Stimulated activated CD8-positive, alpha-beta memory T cell treated with anti-CD3 and anti-CD28 coated beads, Interleukin-2, amount 100 ng/mL, for 1 hour (primary cell): ENCODE measurements around the gene LAMA2.
"Not testable (repeated sequence)": the region's sequence is repeated elsewhere in the genome, so short reads cannot be mapped to it uniquely, and the experiment has no call there.

Source experiments
- DNase-seq, 2 donors: peaks; one replicate each; pipeline ENCODE4 v3.0.0-alpha.2; 2020; ENCODE audit warnings: low read depth in 2 of 2

LAMA2 gene

DNA sequence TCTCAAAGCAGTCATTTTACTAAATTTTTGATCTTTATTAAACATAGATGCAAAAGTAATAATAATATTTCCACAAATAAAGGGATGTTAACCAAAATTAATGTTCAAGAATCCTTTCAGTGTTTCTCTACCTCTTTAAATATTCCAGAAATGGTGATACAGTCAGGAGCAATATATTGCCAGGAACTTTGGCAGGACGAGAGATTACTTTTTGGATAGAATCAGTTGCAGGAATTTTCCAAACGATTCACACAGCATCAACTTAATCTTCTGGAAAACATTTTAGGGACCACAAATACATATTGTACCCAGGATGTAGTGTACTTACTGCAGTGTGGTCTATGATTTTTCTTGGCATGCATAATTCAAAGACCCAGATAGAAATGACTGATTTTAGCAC, 125.7 kb downstream of the LAMA2 start:
- DNase-seq, result no peak

DNA sequence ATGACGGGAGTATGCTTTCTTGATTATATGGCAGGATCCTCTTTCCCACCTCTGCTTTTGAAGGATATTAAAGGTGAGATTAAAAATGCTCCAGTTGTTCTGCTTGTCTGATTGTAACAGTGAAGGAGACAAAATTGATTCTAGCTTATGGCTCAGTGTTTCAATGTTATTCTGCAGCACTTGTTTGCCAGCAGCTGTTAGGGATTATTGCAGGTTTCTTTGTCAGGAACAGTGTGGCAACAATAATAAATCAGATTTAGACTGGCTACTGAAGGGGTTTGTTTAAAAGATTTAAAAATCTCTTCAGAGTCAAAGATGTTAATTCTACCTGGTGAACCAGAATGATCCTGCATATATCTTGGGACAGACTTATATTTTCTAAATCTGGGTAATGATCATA, 126.9 kb downstream of the LAMA2 start:
- DNase-seq, result no peak

DNA sequence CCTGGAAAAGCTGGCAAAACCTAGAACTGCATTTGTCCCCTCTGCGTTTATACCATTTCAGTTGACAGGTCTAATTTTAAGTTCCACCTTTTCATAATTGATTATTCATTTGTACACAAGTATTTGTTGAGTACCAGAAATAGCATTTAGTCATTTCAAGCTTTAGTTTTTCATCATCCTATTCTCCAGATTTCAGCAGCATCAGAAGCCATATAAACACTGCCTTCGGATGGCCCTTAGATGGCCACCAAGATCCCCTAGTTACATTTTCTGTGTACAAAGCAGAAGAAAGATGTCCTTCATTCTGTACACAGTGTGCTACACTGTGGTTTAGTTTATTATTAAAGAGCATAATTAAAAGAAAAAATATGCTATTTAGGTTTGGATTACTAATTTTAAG, 131.4 kb downstream of the LAMA2 start:
- no peak for DNase-seq

DNA sequence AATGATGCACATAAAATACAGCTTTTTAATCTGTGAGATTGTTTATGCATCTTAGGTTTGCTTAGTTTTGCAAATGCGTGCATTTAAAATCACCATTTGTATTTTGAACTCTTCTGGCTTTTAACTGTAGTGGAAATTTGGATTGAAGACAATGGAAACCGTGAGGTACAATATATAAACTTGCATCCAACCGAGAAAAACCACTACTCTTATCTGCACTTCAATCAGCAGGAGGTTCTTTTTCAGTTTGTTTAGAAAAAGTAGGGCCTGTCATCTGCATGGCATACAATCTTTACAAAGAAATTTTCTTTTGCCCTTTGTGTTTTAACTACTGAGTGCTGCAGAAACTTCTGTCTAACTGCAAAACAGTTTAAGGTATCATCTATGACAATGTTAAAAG, 132.8 kb downstream of the LAMA2 start:
- no peak for DNase-seq

DNA sequence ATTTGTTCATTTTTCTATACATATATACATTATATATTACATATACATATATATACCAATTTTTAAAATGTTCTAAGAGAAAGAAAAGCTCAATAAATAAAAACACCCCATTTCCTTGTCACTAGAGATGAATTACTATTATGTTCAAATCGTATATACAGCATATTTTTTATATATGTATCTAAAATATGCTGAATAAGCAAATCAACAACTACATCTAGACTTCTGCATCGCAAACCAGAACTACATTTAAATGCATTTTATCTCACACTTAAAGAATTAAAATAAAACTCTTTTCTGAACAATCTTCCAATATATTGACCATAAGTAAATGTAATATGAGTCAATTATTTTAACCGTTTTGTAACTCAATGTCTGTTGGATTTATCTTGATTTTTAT, 133.9 kb downstream of the LAMA2 start:
- no peak for DNase-seq

DNA sequence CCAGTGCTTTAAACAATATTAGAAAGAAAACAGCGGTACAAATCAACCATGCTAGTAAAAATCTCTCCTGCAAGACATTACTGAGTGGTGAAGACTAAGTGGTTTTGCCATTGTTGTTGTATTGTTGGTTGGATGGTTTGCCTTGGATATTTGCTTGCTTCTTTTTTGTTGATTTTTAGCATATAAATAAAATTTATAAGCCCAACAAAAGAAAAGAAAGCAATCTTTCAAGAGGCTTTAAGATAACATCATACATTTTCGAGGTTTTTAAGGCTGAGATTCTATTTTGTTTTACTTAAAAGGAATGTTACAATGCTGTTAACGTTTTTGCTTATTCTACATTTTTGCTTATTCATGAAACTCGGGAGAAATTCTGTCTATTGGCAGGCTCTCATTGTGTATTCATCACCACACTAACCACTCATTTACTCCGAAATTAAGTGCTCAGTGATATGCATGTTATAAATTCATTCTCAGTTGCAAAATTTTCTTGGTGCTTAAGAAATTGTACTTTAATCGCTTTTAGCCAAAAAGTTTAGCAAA, 139.1 kb downstream of the LAMA2 start:
- DNase-seq, result no peak

DNA sequence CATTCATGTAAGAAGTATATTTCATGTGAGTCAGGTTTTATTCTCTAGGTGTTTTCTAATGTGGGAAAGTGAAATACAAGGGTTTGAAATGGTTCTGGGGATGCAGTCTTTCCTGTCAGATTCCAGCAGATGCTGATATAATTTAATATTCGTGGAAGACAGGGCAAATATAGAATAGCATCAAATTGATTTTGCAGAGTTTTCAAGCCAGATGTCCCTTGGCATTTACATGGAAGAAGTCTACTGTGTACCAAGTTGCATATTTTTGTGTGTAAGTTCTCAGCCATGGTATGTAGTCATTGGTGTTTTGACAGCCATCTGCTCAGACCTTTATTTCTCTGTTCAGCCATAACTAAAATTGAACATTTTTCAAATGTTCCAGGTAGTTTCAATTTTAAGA, 143.7 kb downstream of the LAMA2 start:
- DNase-seq, result no peak

DNA sequence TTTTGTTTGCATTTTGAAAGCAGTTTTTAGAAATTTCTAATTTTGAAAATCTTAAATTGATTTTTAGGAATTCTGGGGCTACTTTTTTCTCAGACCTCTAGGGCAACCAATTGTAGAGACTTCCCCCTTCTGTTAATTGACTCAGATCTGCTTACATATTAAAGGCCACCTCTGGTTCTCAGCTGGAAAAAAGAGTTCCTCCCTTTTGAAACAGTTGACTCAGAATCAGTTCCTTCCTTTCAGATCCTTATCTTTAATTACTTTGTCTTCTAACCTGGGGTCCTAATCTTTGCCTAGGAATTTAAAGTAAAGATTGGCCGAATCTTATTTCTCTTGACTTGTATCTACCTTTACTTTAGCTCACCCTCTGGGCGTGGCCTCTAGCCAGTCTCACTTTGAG, 146.8 kb downstream of the LAMA2 start:
- DNase-seq, result no peak

DNA sequence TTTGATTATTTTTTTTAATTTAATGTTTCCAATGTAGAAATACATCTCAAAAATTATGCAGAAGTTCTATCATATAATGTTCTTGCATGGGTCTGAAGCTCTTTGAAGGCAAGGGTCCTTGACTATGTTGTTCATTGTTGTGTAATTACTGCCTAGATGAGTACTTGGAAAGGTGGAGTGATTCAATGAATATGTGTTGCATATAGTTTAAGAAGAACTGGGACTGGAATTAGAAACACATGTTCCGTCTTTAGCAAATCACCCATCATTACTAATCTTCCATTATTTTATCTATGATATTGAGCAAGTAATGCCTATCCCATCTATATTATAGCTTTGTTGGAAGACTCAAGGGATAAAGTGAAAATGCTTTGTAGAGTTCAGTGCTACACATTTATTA, 147.3 kb downstream of the LAMA2 start:
- no peak for DNase-seq

DNA sequence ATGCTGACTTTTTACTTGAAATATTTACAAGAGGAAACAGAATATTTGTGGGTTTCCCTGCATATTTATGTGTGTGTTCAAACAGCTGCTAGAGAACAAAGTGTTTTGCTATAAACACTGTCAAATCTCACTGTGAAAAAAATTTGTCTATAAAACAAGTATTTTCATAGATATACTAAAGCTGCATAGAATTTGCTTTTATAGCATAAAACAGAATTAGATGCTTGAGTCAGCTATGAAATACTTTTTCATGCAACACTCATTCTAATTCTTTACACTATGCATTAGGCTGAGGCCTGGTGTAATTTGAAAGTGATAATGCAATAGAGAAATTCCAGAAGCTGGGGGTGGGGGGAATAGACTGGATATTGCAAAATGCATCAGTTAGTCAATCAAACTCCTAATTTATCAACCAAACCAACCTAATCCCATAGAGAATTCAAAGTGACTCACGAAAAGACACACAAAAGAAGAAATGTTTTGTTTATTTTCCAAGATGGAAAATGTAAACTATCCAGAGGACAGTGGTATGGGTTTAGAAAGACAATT, 148.2 kb downstream of the LAMA2 start:
- no peak for DNase-seq

DNA sequence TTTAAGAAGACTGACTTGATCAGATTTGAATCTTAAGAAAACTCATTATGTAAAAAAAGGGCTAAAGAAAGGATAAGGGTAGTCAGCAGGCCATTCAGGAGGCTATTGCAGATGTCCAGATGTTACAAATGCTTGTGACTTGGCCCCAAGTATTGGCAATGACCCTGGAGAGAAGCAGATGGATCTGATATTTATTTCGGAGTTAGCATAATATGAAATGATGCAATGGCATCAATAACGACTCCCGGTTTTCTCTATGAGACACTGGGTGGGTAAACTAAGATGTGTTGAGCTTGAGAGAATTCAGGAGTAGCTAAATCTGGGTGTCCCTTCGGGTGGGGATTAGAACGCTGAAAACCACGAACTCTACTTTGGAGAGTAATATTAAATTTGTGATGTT, 149.7 kb downstream of the LAMA2 start:
- no peak for DNase-seq

DNA sequence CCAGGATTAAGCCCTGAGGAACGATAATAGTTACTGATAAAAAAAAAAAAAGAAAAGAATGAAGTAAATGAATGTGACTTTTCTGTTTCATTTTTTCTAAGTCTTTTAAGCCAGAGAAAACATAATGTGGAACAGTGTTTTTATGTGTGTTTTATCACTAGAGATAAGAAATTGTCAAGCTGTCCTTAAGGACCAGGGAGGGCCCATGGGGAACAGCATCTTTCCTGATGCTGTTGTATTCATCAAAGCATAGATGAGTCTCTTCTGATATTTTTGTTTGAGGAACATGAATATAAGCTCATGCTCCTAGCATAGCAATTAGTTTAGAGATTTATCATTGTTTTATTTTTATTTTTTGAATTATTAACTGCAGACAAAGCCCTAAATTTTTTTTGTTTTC, 150.2 kb downstream of the LAMA2 start:
- DNase-seq, result no peak

DNA sequence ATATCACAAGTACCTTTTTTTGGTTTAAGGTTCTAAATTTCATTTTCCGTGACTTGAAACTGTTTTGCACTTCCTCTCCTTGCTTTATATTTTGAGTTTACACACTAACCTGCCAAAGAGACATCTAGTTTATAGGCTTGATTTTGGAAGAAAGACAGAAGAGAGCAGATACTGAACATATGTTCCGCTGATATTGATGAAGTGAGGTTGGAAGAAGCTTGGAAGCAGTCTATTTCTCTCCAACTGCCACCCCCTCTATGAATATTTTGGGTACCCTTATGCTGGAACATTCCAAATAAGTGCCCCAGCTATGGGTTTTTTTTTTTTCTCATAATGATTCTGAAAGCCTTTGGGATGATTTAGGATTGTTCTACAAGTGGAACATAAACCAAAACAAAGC, 150.6 kb downstream of the LAMA2 start:
- DNase-seq, result no peak

DNA sequence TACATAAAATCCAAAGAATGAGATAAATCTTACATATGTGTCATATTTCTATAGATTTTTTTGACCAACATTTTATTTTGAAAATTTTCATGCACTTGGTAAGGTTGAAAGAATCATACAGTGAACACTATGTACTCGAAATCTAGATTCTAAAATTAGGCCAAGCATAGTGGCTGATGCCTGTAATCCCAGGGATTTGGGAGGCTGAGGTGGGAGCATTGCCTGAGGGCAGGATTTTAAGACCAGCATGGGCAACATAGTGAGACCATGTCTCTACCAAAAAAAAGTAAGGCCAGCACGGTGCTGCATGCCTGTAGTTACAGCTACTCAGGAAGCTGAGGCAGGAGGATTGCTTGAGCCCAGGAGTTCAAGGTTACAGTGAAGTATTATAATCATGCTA, 158.6 kb downstream of the LAMA2 start:
- DNase-seq, result no peak

DNA sequence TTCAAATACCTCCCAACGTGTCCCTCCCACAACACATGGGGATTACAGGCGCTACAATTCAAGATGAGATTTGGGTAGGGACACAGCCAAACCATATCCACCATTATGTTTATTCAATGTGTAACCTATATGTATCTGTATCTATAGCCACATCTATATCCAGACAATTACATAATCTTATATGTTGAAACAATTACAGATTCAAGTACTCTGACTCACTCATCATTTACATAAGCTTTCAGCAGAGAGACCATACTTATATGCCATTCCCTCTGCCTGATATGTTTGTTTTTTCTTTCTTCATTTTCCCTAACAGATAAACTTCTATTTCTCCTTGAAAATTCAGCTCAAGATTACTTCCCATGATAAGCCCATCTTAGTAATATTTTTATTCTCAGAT, 163.6 kb downstream of the LAMA2 start:
- no peak for DNase-seq

DNA sequence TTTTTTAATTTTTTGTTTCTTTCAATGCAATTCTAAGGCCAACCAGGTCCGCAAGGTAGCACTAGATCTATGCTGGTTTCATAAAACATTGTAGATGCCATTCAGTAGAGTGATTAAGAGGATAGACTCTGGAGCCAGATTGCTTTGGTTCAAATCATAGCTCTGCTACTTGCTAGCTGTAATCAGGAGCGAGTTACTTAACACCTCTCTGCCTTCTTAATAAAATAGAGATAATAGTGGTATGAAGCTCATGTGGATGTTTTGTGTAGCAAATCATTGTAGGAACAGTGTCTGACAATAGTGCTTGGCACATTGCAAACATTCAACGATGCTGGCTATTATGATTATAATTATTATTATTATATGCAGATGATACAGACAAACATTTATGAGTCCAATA, 164.9 kb downstream of the LAMA2 start:
- DNase-seq, result no peak

DNA sequence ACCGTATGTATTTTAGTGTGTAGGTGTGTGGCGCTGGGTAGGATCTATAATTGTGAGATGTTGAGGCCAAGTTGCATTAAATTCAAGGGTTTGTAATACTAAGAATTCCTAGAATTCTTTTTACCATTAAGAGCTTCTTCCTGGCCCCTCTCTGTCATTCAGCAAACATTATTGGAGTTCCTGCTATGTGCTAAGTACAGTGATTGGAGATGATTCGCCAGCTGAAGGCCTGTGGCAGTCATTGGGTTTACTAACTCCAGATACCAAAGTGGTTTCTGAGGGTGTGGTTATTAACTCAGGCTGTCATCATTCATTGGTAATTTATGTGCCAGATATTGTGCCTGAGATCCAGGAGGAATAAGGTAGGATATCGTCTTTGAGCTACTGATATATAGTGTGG, 167.1 kb downstream of the LAMA2 start:
- DNase-seq, result no peak

DNA sequence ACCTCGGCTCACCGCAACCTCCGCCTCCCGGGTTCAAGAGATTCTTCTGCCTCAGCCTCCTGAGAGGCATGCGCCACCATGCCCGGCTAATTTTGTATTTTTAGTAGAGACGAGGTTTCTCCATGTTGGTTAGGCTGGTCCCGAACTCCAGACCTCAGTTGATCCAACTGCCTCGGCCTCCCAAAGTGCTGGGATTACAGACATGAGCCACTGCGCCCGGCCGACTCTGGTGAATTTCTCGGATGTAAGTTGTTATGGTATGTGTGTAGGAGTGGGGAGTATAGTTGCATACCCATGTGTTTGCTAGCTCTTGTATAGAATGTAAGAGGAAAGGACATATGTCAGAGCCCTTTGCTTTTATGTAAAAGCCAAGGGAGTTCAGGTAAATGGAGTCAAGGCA, 170.2 kb downstream of the LAMA2 start:
- not testable (repeated sequence) for DNase-seq

DNA sequence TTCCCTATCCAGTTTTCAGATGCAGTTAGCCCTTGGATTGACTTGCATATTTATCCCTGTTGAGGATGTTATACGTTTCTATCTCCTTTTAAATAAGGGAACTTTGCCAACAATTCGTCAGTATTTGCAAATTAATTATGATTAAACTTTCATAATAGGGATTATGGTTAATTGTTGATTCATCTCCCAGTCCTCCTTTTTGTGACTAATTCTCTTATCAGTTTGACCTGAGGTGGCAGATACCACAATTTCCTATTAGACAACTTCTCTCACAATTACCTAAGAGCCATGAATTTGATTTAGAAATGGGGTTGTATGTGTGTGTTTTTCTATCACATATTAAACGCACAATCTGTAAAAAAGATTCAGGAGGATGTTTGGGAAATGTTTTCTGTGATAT, 172.9 kb downstream of the LAMA2 start:
- DNase-seq, result no peak

DNA sequence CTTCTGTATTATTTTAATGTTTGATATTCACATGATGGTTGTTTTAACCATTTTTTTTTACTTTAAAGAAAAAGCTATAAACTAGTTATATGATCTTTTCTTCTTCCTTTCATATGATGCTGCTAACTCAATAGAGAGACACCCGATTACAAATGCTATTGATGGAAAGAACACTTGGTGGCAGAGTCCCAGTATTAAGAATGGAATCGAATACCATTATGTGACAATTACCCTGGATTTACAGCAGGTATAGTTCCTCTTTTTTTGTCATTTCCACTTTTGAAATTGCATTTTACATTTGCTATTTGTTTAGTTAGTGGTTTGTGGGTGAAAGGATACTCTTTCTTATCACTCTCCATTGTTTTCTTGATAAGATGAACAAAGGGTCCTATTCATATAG, 176.7 kb downstream of the LAMA2 start:
- no peak for DNase-seq

DNA sequence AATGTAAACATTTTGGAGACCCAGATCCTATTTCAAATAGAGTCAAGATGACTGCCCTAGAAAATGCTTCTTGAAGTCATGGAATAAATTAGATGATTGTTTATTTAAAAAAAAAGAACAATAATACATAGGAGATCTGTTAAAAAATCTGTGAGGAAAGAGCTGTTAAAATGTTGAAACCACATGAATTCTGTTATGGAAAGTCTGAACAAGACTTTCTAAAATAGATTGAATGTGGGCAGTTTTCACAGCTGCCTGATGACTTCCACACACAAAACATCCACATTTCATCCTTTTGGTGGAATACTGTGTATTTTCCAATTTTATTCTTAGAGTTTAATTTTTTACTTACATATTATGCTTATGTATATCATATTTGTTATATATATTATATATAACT, 186.1 kb downstream of the LAMA2 start:
- no peak for DNase-seq

DNA sequence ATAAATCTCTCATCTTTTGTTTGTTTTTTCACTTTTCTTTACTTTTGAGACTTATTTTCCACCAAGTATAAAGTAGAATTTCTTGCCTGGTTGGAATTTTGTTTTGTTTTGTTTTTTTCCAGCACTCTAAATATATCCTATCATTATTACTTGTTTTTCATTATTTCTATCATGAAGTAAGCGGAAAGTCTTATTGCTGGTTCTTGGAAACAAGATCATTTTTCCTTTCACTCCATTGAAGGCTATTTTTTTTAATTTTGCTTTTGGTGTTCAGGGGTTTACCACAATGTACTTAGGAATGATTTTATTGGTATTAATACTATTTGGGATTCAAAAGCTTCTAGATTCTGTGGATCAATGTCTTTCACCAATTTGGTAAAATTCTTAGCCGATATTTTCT, 190.1 kb downstream of the LAMA2 start:
- no peak for DNase-seq

DNA sequence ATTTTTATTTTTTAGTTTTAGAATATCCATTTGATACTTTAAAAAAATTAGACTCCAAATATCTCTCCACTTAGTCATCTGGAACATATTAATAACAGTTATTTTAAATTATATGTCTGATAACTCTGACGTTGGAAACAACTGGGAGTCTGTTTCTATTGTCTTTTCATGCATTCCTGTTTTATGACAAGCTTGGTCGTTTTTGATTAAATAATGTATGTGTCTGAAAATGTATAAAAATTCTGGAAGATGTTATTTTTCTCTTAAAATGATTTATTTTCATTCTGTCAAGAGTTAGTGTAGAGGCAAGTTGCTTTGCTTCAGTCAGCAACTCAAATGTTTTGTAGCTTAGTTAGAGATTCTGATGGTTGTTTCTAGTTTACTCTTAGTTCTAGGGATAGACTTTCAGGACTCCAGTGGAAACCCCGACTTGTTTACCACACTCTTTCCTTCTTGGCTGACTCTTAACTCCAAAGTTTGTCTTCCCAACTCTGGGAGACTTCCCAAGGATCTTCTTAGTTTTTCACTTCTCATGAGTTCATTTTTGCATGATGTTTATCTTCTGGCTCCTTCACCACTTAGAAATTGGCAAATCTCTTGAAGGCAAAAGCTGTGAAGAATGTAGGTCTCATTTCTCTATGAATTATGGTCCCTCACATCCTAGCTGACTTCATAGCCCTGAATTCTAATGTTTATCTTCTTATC, 190.9 kb downstream of the LAMA2 start:
- no peak for DNase-seq

DNA sequence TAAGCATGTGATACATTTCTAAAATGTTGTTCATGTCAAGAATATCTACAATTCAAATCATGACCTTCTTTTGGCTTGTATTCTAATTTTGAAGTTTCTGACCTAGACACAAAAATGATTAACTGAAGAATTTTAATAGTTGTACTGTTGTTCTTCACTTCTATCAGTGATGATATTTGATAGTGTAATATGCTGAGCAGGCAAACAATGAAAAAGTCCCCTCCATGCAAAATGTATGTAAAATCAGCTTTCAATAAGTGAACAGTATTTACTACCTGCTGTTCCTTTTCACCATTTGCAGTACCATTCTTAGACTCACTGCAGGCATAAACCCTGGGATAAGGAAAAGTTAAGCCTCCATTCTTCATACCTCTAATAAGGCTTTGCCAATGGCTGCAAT, 201.5 kb downstream of the LAMA2 start:
- no peak for DNase-seq
